ENCODE results near the gene NUP98. TPM values are rescaled to one million over a fixed set of nuclear protein-coding genes. Genes with fewer than 3 reads are reported as not detected.

NUP98 gene
- 137 TPM for total RNA-seq

DNA sequence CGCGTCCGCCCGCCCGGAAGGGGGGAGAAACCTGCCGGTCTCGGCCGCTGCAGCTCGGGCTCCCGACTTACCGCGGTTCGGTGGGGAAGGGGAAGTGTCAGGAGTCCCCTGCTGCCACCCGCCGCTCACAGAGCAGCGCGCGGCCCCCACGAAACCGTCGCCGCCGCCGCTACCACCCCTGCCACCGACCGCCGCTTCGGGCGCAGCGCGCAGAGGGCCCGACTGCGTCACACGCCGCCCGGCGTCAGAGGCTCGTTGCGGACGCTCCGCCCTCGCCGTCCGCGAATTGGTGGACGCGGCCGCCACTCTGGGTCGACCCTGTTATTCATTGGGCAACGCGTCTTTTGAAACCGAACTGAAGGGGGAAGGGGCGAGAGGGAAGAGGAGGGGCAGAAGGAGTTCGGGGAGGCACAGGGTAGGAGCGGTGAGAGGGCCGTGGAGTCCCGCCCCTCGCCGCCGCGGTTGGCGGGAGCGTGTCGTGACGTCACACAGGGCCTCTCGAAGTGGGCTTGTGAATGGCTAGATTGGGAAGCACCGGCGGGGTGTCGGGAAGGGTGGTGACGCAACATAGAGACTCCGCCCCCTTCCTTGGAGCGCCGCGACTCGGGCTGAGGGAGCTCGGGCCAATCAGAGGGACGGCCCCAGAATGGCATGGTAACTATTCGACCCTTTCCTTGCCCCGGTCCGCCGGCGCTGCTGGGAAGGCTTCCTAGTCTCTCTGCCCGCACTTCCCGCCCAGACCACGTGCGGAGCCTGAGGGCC, at the start of gene NUP98:
Gene NUP98, minus strand, starts transcription at position 226 of the 762 bp plus-strand sequence. CDS start 15,437 bp downstream, outside the sequence.
- DNase-seq (ENCODE audit: low spot score): peak; percentile 100

DNA sequence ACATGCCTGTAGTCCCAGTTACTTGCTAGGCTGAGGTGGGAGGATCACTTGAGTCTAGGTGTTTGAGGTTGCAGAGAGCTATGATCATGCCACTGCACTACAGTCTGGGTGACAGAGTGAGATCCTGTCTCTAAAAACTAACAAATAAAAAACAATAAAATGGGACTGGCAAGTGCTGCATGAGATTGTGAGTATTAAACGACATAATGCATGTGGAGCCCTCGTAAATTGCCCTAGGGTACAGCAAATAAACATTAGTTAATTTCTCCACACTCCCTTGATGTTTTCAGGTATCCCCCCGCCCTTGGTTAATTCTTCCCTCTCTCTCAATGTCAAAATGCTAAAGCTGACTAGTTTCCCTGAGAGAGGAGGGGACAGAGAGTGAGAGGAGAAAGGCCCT, 48.3 kb upstream of the NUP98 start:
- no peak for DNase-seq (ENCODE audit: low spot score)

DNA sequence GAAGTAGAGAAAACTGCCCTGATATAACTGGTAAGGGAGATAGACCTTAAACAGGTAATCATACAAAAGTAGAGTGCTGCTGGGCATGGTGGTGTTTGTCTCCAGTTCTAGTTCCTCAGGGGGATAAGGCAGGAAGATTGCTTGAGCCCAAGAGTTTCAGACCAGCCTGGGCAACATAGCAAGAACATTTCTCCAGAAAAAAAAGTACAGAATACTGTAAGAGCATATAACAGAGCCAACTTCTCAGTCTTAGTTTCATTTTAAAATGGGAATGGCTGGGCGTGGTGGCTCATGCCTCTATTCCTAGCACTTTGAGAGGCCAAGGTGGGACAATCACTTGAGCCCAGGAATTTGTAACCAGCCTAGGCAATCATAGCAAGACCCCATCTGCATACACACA, 47.9 kb upstream of the NUP98 start:
- no peak for DNase-seq (ENCODE audit: low spot score)

DNA sequence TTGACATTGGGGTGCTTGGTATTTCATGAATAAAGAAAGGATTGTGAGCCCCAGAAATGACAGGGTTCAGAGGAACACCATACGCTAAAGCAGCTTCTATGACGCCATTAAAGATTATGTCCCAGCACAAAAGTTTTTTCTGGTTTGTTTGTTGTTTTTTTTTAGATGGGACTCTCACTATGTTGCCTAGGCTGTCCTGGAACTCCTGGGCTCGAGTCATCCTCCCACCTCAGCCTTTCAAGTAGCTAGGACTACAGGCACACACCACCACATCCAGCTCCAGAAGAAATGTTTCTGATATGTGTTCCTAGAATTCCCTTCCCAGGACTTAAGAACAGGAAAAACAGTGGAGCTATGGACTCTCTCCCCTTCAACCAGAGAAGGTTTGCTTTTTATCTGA, 46.0 kb upstream of the NUP98 start:
- DNase-seq (ENCODE audit: low spot score): no peak

DNA sequence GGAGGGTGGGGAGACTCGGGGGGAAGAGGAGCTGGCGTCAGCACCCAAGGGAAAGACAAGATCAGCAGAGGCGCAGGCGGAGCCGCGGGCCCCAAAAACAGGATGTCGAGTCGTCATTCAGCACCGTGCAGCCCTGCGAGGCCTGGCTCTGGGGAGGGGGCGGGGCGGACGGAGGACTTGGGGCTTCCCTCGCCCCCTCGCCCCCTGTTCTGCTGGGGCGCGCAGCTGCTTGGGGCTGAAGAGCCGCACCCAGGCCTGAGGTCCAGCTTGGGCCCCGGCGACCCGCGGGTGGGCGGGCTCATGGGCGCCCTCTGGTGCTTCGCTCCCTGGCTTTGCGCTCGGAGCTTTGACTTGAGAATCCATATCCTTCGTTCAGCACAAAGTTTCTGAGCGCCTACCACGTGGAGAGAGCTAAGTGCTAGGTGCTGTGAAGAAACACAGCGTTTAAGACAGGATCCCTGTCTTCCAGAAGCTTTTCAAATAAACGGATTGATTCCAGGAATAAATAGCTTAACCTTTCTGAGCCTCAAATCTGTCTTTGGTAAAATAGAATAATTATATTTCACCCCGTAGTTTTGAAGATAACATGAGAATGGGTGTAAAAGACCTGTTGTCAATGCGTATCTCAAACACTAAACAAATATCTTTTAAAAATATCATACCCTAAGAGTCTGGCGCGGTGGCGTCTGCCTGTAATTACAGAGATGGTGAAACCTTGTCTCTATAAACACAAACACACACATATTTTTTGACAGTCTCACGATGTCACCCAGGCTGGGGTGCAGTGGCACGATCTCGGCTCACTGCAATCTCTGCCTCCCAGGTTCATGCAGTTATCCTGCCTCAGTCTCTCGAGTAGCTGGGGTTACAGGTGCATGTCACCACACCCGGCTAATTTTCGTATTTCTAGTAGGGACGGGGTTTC, 44.3 kb upstream of the NUP98 start:
- peak; percentile 85 for DNase-seq (ENCODE audit: low spot score)

DNA sequence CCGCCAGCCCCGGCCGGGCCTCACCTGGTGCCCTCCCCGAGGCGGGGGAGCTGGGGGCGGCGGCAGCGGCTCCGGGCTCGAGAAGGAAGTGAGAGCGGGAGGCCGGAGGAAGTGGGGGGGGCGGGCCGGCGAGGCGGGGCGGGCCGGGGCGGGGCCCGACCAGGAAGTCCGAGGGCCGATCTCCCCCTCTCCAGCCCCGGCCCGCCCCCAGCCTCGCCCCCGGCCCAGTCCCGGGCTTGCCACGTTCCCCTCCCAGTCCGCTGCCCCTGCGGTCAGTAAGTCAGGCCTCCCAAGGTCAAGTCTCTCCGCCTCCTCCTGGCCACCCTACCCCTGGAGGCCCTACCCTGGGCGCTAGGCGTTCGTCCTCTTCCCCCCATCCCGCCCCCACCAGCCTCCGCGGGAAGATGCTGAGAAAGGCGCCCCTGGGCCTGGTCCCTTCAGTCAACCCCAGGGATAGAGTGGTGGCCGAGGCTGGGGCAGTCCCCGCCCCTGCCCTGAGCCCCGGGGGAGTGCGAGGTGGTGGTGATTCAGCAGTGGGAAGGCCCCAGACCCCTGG, 43.6 kb upstream of the NUP98 start, which contains the start of gene RHOG:
Gene RHOG, minus strand, starts transcription at position 90 of the 556 bp plus-strand sequence. CDS start 12,821 bp downstream, outside the sequence.
- DNase-seq (ENCODE audit: low spot score): peak; percentile 90

DNA sequence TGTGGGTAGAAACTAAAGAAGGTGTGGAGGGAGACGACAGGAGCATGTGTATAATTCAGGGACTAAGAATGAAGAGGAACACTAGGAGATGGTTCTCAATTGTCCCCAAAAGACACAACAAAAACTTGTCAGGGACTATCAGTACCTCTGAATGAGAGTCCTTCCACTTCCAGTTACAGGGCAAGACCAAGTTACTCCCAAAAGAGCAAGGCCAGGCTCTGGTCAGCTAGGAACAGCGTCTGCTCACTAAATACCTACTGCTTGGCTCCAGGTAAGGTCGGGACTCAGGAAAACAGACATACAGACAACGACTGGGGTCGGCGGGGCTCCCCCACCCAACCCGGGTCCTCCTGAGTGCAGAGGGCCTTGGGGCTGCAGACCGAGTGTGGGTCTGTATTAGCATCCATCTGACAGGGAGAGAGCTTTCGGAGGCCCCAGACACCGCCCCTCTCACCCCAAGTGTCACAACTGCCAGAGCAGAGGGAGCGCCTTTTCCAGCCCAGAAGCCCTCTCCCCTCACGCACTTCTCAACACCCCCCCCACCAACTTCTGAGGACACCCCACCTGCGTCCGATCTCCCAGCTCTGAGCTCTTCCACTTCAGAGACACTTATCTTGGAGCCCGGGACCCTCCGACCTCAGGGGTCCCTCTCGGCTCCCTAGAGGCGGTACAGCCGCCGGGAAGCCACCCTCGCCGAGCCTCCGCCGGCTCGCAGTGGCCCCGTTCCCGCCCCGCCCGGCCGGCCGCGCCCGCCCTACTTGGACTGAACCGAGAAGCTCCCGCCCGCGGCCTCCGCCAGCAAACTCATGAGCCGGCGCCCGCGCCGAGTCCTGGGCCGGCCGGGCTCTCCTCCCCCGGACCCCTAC, 42.9 kb upstream of the NUP98 start:
- no peak for DNase-seq (ENCODE audit: low spot score)

DNA sequence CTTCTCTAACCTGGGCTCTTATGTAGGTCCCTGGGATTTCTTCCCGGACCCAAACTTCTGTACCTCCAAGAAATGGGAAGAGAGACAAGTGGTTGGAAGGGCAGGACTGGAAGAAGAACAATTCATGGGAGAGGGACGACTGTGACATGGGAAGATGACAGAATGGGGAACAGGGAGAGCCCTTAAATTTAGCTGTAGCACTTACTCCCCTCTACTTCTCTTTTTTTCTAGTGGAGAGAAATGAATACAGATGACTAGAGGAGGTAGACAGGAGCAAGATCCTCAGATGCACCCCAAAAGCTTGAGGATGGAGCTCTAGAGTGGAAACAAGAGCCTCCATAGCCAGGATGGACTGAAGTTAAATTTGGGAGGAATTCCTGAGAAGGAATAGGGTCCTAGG, 41.1 kb upstream of the NUP98 start:
- no peak for DNase-seq (ENCODE audit: low spot score)

DNA sequence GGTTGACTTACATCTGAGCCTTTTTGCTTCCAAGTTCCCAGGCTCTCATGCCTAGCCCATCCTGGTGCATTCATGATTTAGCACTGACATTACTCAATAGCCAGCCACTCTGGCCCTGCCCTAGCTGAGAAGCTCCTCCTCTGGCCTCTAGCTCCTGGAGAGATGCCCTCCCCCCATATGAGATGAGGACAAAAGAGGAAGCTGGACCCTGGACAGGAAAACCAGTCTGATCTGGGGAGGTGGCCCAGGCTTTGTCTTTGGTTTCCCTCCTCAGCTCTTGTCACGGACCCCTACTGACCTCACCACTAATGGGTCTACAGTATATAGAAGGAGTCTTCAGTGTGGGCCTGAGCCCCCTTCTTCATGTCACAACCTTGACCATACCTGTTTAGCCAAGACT, 40.4 kb upstream of the NUP98 start:
- peak; percentile 56 for DNase-seq (ENCODE audit: low spot score)

DNA sequence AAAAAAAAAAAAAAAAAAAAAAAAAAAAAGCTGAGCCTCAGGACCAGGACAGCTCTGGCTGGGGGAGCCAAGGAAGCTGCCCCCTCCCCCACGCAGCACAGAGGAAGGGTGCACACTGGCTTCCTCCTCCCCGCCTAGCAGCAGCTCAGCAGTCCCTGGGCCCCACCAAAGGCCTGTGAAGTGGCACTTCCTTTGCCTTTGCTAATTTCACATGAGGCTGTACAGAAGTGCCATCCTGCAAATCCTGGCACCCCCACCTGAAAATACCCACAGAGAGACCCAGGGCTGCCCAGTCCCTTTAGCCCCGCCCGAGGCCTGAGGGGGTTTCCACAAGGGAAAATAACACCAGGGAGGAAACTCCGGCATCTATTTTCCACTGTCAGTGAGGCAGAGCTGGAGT, 39.5 kb upstream of the NUP98 start:
- no peak for DNase-seq (ENCODE audit: low spot score)

DNA sequence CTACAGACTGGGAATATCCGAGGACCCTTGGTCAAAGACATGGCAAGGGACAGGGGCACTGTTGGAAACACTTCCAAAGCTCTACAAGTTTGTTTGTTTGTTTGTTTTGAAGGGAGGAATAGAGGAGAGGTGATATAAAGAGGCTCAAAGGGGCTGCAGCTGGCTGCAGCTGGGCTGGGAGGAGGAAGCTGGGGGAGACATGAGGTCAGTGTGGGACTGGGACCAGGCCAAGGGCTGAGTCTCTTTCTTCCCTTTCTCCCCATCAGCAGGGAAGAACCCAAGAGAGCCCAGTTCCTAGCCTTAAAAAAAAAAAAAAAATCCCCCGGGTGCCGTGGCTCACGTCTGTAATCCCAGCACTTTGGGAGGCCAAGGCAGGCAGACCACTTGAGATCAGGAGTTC, 38.4 kb upstream of the NUP98 start:
- no peak for DNase-seq (ENCODE audit: low spot score)

DNA sequence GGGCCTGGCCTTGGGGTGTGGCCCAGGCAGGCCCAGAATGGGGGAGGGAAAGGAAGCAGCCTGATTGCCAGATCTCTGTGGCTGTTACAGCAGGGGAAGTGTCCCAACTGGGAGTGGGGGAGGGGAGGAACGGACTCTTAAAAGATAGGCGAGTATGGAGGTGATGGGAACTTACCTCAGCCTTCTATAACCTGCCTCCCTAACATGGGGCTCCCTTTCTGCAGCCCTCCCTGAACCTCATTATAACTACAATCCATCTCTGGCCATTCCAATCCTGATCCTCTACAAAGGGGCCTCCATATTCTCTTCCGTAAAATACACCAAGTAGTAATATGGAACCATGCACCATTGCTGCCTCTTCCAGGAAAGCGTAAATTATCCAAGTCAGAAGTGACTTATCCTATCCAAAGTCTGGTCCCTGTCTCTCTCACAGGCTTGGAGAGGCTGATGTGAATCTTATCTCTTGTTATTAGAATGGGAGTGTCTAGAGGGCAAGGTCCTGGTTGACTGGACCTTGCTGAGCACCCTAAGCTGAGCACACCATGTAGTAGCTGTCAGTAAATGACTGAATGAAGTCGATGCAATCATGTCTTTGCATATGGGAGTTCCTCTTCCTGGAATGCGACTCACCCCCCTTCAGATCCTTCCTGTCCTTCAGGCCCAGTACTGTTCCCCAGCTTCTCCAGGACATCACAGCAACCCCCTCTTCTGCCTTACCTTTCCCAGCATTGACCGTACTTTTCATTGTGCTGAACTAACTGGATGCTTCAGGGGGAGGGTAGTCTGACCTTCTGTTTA, 37.5 kb upstream of the NUP98 start:
- DNase-seq (ENCODE audit: low spot score): no peak

DNA sequence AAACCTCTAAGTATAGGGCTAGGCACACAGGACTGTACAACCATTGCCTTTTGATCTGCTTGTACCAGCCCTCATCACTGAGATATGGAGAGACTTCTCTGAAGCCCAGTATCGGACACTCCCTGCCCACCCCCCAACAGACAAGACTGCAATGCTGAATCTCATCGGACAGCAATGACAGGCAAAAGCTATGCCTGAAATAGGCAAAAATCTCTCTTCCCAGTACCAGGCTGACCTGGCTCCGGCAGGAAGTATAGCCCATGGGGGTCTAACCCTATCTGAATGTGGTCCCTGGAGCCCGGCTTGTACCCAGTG, 37.0 kb upstream of the NUP98 start:
- DNase-seq (ENCODE audit: low spot score): no peak

DNA sequence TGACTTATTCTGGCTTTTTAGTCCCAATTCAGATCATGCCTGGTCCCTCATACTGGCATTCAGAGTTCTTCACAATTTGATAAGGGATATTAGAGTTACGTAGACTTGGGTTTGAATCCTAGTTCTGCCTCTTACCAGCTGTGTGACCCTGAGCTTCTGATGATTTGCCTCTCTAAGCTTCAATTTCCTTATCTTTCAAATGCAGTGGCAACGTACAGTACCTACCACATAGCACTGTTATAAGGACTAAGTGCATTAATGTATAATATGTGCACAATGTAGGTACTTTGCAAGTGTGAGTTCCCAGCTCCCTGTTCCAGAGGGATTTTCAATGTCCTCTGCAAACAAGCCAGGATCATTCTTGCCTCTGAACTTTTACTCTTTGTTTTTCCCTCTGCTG, 36.1 kb upstream of the NUP98 start:
- DNase-seq (ENCODE audit: low spot score): no peak

DNA sequence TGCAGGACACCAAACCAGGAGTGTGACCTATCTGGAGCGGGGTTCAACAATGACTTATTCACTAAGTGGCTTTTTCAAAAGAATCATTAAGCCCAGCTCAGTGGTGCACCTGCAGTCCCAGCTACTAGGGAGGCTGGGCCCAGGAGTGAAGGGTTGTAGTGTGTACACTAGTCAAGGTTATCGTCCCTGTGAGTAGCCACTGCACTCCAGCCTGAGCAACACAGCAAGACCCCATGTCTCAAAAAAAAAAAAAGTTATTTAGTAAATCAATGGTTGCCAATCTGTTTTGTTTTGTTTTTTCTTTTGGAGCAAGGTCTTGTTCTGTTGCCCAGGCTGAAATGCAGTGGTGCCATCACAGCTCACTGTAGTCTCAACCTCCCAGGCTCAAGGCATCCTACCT, 35.5 kb upstream of the NUP98 start:
- no peak for DNase-seq (ENCODE audit: low spot score)

DNA sequence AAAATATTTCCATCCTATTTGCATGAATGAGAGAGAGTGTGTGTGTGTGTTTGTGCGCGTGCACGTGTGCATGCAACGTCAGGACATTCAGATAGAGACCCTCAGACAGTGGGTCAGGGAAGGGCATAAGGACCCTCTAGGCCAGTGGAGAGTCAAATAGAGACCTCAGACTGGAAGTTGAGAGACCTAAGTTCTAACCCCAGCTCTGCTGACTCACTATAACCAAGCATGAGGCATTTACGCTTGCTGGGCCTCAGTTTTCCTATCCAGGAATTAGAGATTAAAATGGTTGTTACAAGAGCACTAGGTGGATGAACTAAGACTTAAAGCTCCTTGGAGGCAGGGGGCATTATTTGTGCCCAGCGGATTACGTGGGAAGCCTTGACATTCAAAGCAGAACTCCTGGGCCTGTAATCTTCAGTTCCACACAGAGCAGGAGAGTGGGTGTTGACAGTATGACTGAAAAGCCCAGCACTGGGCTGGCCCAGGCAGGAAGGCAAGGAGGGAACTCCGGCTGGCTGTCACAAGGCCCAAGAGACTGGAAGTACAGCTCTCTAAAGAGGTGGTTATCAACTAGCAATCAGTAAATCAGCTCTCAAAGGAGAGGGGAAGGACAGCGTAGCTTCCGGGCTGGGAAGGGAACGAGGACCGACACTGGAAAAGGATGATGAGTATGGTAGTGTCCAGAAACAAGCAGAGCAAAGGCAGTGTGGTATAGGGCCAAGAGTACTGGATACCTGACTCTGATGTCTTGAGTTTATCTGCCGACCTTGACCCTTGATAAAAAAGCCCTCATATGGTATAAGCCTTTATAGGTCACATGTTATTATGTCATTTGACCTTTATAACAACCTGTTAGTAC, 34.3 kb upstream of the NUP98 start:
- no peak for DNase-seq (ENCODE audit: low spot score)

DNA sequence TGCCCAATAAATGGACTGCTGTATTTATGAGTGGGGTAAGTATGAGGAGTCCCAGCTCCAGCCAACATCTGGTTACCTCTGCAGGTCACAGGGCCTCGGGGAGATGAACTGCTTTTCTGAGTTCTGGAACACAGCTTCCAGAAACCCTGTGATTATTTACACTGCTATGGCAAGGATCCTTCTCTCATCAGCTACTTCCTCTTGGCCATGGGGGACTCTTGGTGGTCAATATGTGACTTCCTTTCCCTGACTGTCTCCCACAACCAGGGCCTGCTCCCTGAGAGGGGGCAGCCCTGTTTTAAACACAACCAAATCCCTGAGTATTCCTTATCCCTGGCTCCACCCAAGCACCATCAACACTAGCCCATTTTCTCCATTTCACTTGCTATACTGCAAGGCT, 33.4 kb upstream of the NUP98 start:
- no peak for DNase-seq (ENCODE audit: low spot score)

DNA sequence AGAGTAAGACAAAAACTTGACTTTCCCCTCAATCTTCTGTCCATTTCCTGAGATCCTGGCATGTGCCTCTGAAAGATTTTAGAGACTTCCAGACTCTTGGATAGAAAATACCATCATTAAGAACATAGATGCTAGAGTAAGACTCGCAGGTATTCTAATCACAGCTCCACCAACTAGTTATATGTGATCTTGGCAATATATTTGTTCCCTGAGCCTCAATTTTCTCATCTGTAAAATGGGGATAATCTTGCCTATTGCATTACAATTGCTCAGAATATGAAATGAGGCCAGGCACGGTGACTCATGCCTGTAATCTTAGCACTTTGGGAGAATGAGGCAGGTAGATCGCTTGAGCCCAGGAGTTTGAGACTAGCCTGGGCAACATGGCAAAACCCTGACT, 32.7 kb upstream of the NUP98 start:
- DNase-seq (ENCODE audit: low spot score): no peak

DNA sequence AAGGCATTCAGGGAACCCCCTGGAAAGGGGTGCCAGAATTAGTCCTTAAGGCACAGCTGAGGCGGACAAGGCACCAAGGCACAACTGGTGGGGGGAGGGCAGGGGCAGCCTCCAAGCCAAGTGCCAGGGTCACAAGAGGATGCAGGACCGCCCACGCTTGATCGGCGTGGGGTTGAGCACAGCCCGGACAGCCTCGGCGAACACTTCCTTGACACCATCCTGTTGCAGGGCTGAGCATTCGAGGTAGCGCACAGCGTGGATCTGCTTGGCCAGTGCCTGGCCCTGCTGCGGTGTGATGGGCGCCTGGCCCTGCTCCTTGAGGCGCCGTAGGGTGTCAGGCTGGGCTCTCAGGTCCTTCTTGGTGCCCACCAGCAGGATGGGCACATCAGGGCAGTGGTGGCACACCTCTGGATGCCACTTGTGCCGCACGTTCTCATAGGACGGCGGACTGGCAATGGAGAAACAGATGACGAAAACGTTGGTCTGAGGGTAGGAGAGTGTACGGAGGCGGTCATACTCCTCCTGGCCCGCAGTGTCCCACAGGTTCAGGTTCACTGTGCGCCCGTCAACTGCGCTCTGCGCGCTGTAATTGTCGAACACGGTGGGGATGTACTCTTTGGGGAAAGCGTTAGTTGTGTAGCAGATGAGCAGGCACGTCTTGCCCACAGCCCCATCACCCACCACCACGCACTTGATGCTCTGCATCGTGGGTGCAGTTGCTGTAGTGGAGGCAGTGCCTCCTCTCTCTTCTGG, 30.3 kb upstream of the NUP98 start:
- no peak for DNase-seq (ENCODE audit: low spot score)
